GM21786 (cell line): ENCODE data around the gene FRMD3.
"Not testable (repeated sequence)": the region's sequence is repeated elsewhere in the genome, so short reads cannot be mapped to it uniquely, and the experiment has no call there.

Experiments
- ATAC-seq: cut with Tn5 transposase; IDR thresholded peaks from one replicate; pipeline ENCODE4 v1.9.1; 2021; ENCODE audit not compliant: unreplicated experiment

FRMD3 gene

GRCh38 chr9:83403527-83404238 is 134.5 kb downstream of the FRMD3 start:
- ATAC-seq, result no peak

GRCh38 chr9:83401328-83401900 is 136.8 kb downstream of the FRMD3 start:
- no peak for ATAC-seq

GRCh38 chr9:83396813-83397212 is 141.4 kb downstream of the FRMD3 start:
- ATAC-seq, result no peak

- no peak for ATAC-seq
Observed at GRCh38 chr9:83396342-83396741, 141.9 kb downstream of the FRMD3 start.

- no peak for ATAC-seq
Observed at GRCh38 chr9:83392228-83392627, 146.0 kb downstream of the FRMD3 start.

GRCh38 chr9:83388346-83388745 is 149.9 kb downstream of the FRMD3 start:
- no peak for ATAC-seq

- ATAC-seq, result no peak
Observed at GRCh38 chr9:83387401-83388185, 150.6 kb downstream of the FRMD3 start.

- ATAC-seq, result no peak
Observed at GRCh38 chr9:83385317-83385716, 152.9 kb downstream of the FRMD3 start.

GRCh38 chr9:83384214-83384613 is 154.0 kb downstream of the FRMD3 start:
- ATAC-seq, result no peak

GRCh38 chr9:83383034-83383433 is 155.2 kb downstream of the FRMD3 start:
- no peak for ATAC-seq

GRCh38 chr9:83382421-83382820 is 155.8 kb downstream of the FRMD3 start:
- no peak for ATAC-seq

GRCh38 chr9:83379045-83379444 is 159.2 kb downstream of the FRMD3 start:
- ATAC-seq, result no peak

GRCh38 chr9:83372957-83373356 is 165.2 kb downstream of the FRMD3 start:
- no peak for ATAC-seq

GRCh38 chr9:83367326-83367725 is 170.9 kb downstream of the FRMD3 start:
- ATAC-seq, result no peak

GRCh38 chr9:83362341-83362995 is 175.7 kb downstream of the FRMD3 start:
- no peak for ATAC-seq

- no peak for ATAC-seq
Observed at GRCh38 chr9:83359039-83359438, 179.2 kb downstream of the FRMD3 start.

- ATAC-seq, result not testable (repeated sequence)
Observed at GRCh38 chr9:83358493-83358892, 179.7 kb downstream of the FRMD3 start.

- ATAC-seq, result no peak
Observed at GRCh38 chr9:83355729-83356151, 182.5 kb downstream of the FRMD3 start.

GRCh38 chr9:83355024-83355444 is 183.2 kb downstream of the FRMD3 start:
- ATAC-seq, result no peak

- ATAC-seq, result no peak
Observed at GRCh38 chr9:83349031-83349430, 189.2 kb downstream of the FRMD3 start.

- ATAC-seq, result no peak
Observed at GRCh38 chr9:83346655-83347420, 191.4 kb downstream of the FRMD3 start.
